Ishikawa (cell line): ENCODE results near the gene PDE10A.

ENCODE experiments used
- CEBPB ChIP-seq: IDR thresholded peaks from 2 replicates; pipeline ENCODE4 v1.6.1; 2012
- CREB1 ChIP-seq: IDR thresholded peaks from 2 replicates; pipeline ENCODE4 v1.6.1; 2012; ENCODE audit warnings: low read depth
- EGR1 ChIP-seq: IDR thresholded peaks from 2 replicates; pipeline ENCODE4 v1.6.1; 2012
- EP300 ChIP-seq: IDR thresholded peaks from 2 replicates; pipeline ENCODE4 v1.6.1; 2012; ENCODE audit warnings: borderline replicate concordance
- FOXM1 ChIP-seq: IDR thresholded peaks from 2 replicates; pipeline ENCODE4 v1.6.1; 2012; ENCODE audit warnings: low read depth, borderline replicate concordance
- MAX ChIP-seq: IDR thresholded peaks from 2 replicates; pipeline ENCODE4 v1.6.1; 2012
- NFIC ChIP-seq: IDR thresholded peaks from 2 replicates; pipeline ENCODE4 v1.6.1; 2012
- RAD21 ChIP-seq: IDR thresholded peaks from 2 replicates; pipeline ENCODE4 v1.6.1; 2012; ENCODE audit warnings: low read depth
- REST ChIP-seq: IDR thresholded peaks from 2 replicates; pipeline ENCODE4 v1.6.1; 2012; ENCODE audit warnings: low read depth, mild to moderate bottlenecking
- TAF1 ChIP-seq: IDR thresholded peaks from 2 replicates; pipeline ENCODE4 v1.6.1; 2012; ENCODE audit warnings: low read depth, mild to moderate bottlenecking
- TCF12 ChIP-seq: IDR thresholded peaks from 2 replicates; pipeline ENCODE4 v1.6.1; 2012; ENCODE audit warnings: low read depth
- TEAD4 ChIP-seq: IDR thresholded peaks from 2 replicates; pipeline ENCODE4 v1.6.1; 2012
- YY1 ChIP-seq: IDR thresholded peaks from 2 replicates; pipeline ENCODE4 v1.6.1; 2012; ENCODE audit warnings: low read depth
- ZBTB7A ChIP-seq: IDR thresholded peaks from 2 replicates; pipeline ENCODE4 v1.6.1; 2012; ENCODE audit warnings: low read depth
- TF ChIP-seq, protein P1 (sequence below): IDR thresholded peaks from 2 replicates; pipeline ENCODE4 v1.6.1; 2012

Gene PDE10A

DNA sequence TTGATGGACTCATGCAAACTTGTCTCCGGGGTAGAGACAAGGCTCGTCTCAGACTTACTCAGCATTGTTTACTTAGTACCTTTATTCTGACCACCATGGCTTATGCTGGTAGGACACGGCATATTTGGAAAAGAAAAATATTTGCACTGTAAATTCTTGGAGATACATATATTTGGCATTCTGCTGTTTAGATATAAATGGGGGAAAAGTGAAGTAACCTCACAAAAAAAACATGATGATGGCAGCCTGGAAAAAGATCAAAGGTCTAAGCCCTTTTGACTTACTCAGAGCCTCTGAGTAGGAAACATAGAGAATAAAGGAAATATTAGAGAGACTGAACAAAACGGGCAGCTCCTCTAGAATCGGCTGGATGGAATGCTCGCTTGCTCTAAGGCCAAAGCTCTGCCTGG is 32.5 kb downstream of the PDE10A start:
- no peak for TF ChIP-seq EGR1
- no peak for TF ChIP-seq TAF1
- no peak for TF ChIP-seq ZBTB7A
- no peak for TF ChIP-seq EP300
- TF ChIP-seq TEAD4, result no peak
- TF ChIP-seq MAX, result no peak
- no peak for TF ChIP-seq CREB1
- no peak for TF ChIP-seq YY1
- no peak for TF ChIP-seq NFIC
- TF ChIP-seq, protein P1, sequence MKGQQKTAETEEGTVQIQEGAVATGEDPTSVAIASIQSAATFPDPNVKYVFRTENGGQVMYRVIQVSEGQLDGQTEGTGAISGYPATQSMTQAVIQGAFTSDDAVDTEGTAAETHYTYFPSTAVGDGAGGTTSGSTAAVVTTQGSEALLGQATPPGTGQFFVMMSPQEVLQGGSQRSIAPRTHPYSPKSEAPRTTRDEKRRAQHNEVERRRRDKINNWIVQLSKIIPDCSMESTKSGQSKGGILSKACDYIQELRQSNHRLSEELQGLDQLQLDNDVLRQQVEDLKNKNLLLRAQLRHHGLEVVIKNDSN, result no peak
- no peak for TF ChIP-seq RAD21
- TF ChIP-seq REST, result no peak

- TF ChIP-seq, protein P1, result no peak
- no peak for TF ChIP-seq RAD21
- no peak for TF ChIP-seq YY1
- no peak for TF ChIP-seq TEAD4
- TF ChIP-seq NFIC, result no peak
- TF ChIP-seq FOXM1, result no peak
- no peak for TF ChIP-seq TAF1
- TF ChIP-seq CREB1, result no peak
- no peak for TF ChIP-seq REST
- no peak for TF ChIP-seq CEBPB
- no peak for TF ChIP-seq EGR1
- no peak for TF ChIP-seq EP300
- TF ChIP-seq MAX, result no peak
- TF ChIP-seq ZBTB7A, result no peak
- TF ChIP-seq TCF12, result no peak
Observed at GRCh38 chr6:165628955-165629354, 34.1 kb downstream of the PDE10A start.

DNA sequence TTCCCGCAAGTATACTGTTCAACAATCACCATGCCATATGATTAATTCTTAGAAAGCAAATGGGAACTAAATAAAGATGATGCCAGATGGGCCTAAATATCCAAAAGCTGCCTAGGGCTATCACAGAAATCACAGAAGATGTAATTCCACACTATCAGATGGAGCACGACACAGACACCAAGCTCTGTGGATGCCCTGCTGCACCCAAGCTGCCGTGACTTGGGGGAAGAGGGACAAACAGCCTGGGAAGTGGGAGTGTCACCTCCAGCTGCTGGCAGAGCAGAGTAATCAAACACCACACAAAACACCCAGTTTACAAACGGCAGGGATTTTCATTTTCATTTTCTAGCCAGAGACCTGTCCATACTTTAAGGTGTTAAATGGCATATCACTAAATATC is 35.7 kb downstream of the PDE10A start:
- TF ChIP-seq RAD21 (no peak), TAF1 (no peak), MAX (no peak), CEBPB (no peak), REST (no peak), YY1 (no peak), ZBTB7A (no peak), NFIC (no peak)
- TF ChIP-seq, protein P1, result no peak

GRCh38 chr6:165626711-165627110 is 36.3 kb downstream of the PDE10A start:
- TF ChIP-seq NFIC (no peak), REST (no peak), TCF12 (no peak), ZBTB7A (no peak), TEAD4 (no peak), FOXM1 (no peak), TAF1 (no peak), RAD21 (no peak)
